AG09309 (cell line): ENCODE data around the gene TANC1.

Experiments
- DNase-seq: peaks from one replicate; pipeline ENCODE4 v3.0.0-alpha.2; 2010; ENCODE audit warnings: low read depth
- H3K4me3 ChIP-seq: 2 replicates; pipeline ENCODE4 v1.5.1; 2011; ENCODE audit warnings: mild to moderate bottlenecking, low read depth, low read length, moderate library complexity; ENCODE audit not compliant: control insufficient read depth
- TF ChIP-seq, protein P1 (sequence below): IDR thresholded peaks from 2 replicates; pipeline ENCODE4 v1.5.1; 2011; ENCODE audit warnings: mild to moderate bottlenecking, low read depth, low read length, inconsistent platforms; ENCODE audit not compliant: insufficient read depth, control insufficient read depth; ENCODE audit errors: missing control alignments

Gene TANC1

DNA sequence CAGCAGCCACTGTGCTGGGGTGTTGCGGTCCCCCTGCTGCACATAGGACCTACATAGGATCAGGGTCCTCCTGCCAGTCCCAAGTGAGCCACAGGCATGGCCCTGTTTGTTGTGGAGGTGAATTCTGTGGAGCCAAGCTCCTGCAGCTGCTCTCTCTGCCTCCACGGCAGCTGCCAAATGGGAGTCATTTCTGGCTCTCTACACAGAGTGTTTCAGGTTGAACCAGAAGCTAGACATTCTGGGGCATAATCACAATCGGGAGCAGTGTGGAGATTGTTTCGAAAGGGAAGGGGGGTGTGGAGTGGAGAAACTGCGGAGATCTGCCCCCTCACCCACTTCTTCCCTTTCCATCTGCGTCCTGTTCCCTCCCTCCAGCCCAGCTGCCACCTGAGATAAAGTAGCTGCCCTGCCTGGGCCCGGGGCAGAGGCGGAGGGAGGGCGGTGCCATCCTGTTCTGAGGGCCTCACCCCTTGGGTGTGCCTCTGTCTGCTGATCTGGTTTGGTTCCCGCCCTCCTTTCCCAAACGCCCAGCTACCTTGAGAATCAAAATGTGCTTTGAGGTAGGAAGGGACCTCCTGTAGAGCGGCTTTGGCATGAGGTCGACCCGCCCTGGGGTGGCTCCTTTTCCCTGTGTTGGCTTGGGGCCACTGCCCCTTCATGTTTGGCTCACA is 178.7 kb downstream of the TANC1 start:
- DNase-seq = no peak
- no peak overlapping the region for H3K4me3 ChIP-seq
- TF ChIP-seq, protein P1, sequence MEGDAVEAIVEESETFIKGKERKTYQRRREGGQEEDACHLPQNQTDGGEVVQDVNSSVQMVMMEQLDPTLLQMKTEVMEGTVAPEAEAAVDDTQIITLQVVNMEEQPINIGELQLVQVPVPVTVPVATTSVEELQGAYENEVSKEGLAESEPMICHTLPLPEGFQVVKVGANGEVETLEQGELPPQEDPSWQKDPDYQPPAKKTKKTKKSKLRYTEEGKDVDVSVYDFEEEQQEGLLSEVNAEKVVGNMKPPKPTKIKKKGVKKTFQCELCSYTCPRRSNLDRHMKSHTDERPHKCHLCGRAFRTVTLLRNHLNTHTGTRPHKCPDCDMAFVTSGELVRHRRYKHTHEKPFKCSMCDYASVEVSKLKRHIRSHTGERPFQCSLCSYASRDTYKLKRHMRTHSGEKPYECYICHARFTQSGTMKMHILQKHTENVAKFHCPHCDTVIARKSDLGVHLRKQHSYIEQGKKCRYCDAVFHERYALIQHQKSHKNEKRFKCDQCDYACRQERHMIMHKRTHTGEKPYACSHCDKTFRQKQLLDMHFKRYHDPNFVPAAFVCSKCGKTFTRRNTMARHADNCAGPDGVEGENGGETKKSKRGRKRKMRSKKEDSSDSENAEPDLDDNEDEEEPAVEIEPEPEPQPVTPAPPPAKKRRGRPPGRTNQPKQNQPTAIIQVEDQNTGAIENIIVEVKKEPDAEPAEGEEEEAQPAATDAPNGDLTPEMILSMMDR = no peak

DNA sequence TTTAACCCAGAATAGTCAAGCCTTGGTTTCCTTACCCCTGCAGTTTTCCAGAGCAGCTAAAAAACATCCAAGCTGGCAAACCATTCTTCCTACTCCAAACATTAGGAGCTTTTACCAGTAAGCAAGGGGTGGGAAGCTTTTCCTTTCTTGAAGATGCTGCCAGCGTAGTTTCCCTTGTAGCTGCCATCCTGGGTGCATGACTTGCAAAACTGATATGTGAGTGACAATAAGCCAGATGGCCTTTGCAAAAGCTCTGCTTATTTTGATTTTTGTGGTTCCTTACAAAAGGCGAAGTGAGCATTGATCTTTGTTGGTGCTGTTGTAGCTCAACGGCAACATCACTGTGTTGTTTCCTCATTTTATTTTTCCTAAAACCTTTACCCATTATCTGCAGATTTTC is 179.2 kb downstream of the TANC1 start:
- DNase-seq = no peak
- H3K4me3 ChIP-seq = no peak overlapping the region
- TF ChIP-seq, protein P1 = no peak

DNA sequence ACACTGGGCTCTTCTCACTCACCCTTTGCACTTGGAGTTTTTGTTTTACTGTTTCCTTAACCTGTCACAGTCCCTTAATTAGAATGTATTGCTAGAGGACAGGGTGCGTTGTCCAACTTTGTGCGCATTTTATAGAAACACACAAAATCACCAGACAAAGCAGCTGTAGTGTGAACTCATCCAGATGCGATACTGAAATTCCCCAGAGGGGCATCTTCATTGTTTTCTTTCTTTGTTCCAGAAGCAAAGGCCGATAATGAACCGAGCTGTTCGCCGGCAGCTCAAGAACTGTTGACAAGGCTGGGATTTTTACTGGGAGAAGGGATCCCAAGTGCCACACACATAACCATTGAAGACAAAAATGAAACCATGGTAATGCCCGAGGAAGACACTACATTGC is 180.5 kb downstream of the TANC1 start:
- H3K4me3 ChIP-seq = no peak overlapping the region
- TF ChIP-seq, protein P1 = no peak
- DNase-seq = no peak

DNA sequence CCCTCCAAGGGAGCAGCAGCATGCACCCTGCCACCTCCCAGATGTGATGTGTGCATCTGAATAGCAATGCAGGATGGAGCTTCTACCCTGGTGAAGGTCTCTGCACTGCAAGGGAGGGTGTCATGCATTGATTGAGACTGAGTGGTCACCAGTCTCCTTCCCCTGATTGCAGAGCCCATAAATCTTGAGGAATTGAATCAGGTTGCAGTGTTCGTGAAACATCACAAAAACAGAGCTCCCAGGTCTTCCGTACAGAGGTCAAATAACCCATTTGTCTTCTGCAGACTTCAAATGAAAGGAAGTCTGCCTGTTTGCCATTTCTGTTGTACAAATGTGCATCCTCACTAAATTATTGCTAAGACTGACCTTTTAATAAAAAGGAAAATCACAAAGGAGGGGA is 181.3 kb downstream of the TANC1 start:
- TF ChIP-seq, protein P1 = no peak
- H3K4me3 ChIP-seq = no peak overlapping the region
- no peak for DNase-seq

DNA sequence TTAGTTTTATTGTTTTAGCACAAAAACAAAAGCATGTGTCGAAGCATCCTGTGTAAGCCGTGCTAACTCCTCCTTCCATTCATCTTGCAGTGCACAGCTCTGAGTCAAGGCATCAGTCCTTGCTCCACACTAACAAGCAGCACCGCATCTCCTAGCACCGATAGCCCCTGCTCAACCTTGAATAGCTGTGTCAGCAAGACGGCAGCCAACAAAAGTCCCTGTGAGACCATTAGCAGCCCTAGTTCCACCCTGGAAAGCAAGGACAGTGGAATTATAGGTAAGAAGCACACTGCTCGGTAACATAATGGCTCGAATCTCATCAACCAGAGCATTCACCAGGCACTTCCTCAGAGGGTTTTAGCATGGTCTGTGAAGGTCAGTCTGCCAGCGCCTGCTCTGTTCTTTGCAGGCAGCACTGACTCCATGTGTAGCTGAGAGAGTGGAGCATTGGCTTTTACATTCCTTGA is 181.9 kb downstream of the TANC1 start:
- DNase-seq = no peak
- TF ChIP-seq, protein P1 = no peak
- H3K4me3 ChIP-seq = no peak overlapping the region

DNA sequence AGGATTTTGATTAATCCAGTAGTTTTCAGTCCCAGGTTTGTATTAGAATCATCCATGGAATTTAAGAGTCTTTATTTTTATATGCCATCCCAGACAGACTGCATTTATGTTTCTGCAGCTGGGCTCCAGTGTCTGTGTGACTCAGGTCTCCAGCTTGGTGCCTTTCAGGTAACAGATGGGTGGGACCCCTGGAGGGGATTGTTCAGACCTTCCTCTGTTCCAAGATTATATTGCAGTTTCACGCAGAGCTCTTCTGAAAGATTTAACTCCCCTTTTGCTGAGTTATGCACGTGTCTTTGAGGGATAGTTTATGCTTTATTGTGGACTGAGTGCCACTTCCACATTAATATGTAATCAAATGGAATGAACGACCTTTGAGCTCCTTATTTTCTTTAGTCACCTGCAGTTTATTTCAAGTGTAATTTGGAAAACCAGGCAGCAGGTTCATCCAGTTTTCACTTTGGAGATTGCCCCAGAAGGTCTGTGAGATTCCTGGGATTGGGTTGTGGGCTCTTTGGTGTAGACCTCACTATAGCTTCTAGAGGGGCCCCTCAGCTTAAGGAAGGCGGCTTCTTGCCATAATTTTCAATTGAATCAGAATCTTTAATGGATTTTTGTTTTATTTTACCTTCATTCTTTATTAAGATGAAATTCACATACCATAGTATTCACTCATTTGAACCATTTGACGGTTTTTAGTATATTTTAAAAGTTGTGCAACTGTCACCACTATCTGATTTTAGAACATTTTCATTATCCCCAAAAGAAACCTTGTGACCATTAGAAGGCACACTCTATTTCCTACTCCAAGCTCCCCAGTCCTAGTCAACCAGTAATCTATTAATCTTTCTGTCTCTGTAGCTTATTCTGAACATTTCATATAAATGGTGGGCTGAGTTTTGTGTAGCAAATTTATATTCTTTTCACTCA is 183.0 kb downstream of the TANC1 start:
- TF ChIP-seq, protein P1 = no peak
- no peak overlapping the region for H3K4me3 ChIP-seq
- no peak for DNase-seq
